H9 (cell line): ENCODE results near the gene ZC3H12C. TPM values are rescaled to one million over a fixed set of nuclear protein-coding genes. Genes with fewer than 3 reads are reported as not detected.

Source experiments
- DNase-seq: peaks from one replicate; pipeline ENCODE4 v3.0.0-alpha.2; 2017
- H2AFZ ChIP-seq: one replicate; pipeline ENCODE4 v1.6.1; 2013; ENCODE audit warnings: mild to moderate bottlenecking, low read length, control low read depth, moderate library complexity
- H2AK5ac ChIP-seq: 2 replicates; pipeline ENCODE4 v1.6.1; 2013; ENCODE audit warnings: low read length, control low read depth, mixed read lengths; ENCODE audit not compliant: insufficient read length
- H2BK120ac ChIP-seq: one replicate; pipeline ENCODE4 v1.6.1; 2013; ENCODE audit warnings: low read depth, mild to moderate bottlenecking, low read length, control low read depth, inconsistent platforms; ENCODE audit not compliant: poor library complexity, severe bottlenecking
- H2BK12ac ChIP-seq: 2 replicates; pipeline ENCODE4 v1.6.1; 2013; ENCODE audit warnings: low read length, control low read depth, mixed read lengths, low read depth; ENCODE audit not compliant: insufficient read length
- H2BK15ac ChIP-seq: 2 replicates; pipeline ENCODE4 v1.6.1; 2013; ENCODE audit warnings: low read depth, low read length, control low read depth
- H2BK20ac ChIP-seq: one replicate; pipeline ENCODE4 v1.6.1; 2013; ENCODE audit warnings: low read depth, mild to moderate bottlenecking, low read length, control low read depth, inconsistent platforms; ENCODE audit not compliant: poor library complexity, severe bottlenecking
- H2BK5ac ChIP-seq: 2 replicates; pipeline ENCODE4 v1.6.1; 2013; ENCODE audit warnings: low read length, control low read depth, mixed read lengths; ENCODE audit not compliant: insufficient read length
- H3K14ac ChIP-seq: 2 replicates; pipeline ENCODE4 v1.6.1; 2013; ENCODE audit warnings: low read length, control low read depth; ENCODE audit not compliant: insufficient read depth
- H3K18ac ChIP-seq: 2 replicates; pipeline ENCODE4 v1.6.1; 2013; ENCODE audit warnings: low read depth, mild to moderate bottlenecking, mixed read lengths, low read length, control low read depth; ENCODE audit not compliant: insufficient read length
- H3K23ac ChIP-seq: 2 replicates; pipeline ENCODE4 v1.6.1; 2013; ENCODE audit warnings: low read length, control low read depth, mixed read lengths, low read depth; ENCODE audit not compliant: insufficient read length
- H3K23me2 ChIP-seq: 2 replicates; pipeline ENCODE4 v1.6.1; 2013; ENCODE audit warnings: low read depth, mild to moderate bottlenecking, mixed read lengths, low read length, control low read depth; ENCODE audit not compliant: insufficient read length, poor library complexity, severe bottlenecking
- H3K27ac ChIP-seq: 2 replicates; pipeline ENCODE4 v1.5.1; 2013; ENCODE audit warnings: low read length, control low read depth, mixed read lengths, low read depth; ENCODE audit not compliant: insufficient read length
- H3K27me3 ChIP-seq: 2 replicates; pipeline ENCODE4 v1.6.1; 2013; ENCODE audit warnings: low read length, control low read depth, inconsistent platforms; ENCODE audit not compliant: insufficient read depth
- H3K4ac ChIP-seq: 2 replicates; pipeline ENCODE4 v1.6.1; 2013; ENCODE audit warnings: low read depth, mild to moderate bottlenecking, control low read depth, inconsistent platforms, low read length, moderate library complexity
- H3K4me1 ChIP-seq: 2 replicates; pipeline ENCODE4 v1.6.1; 2013; ENCODE audit warnings: low read length, control low read depth, inconsistent platforms; ENCODE audit not compliant: insufficient read depth
- H3K4me2 ChIP-seq: 2 replicates; pipeline ENCODE4 v1.6.1; 2013; ENCODE audit warnings: low read length, control low read depth, mixed read lengths; ENCODE audit not compliant: insufficient read length, insufficient read depth
- H3K56ac ChIP-seq: 2 replicates; pipeline ENCODE4 v1.6.1; 2013; ENCODE audit warnings: low read depth, mild to moderate bottlenecking, mixed read lengths, low read length, control low read depth; ENCODE audit not compliant: insufficient read length
- H3K79me1 ChIP-seq: 2 replicates; pipeline ENCODE4 v1.6.1; 2013; ENCODE audit warnings: low read depth, mild to moderate bottlenecking, moderate library complexity, low read length, control low read depth, inconsistent platforms; ENCODE audit not compliant: insufficient read depth, poor library complexity, severe bottlenecking
- H3K79me2 ChIP-seq: 2 replicates; pipeline ENCODE4 v1.6.1; 2013; ENCODE audit warnings: low read length, control low read depth, inconsistent platforms; ENCODE audit not compliant: insufficient read depth
- H3K9ac ChIP-seq: 2 replicates; pipeline ENCODE4 v1.6.1; 2013; ENCODE audit warnings: low read length, control low read depth, mixed read lengths; ENCODE audit not compliant: insufficient read length; ENCODE audit errors: extremely low read depth
- H3K9me3 ChIP-seq: one replicate; pipeline ENCODE4 v1.6.1; 2013; ENCODE audit warnings: low read depth, low read length, inconsistent platforms; ENCODE audit not compliant: control insufficient read depth
- H3T11ph ChIP-seq: one replicate; pipeline ENCODE4 v1.6.1; 2013; ENCODE audit warnings: mild to moderate bottlenecking, low read length, control low read depth, inconsistent platforms
- H4K20me1 ChIP-seq: one replicate; pipeline ENCODE4 v1.6.1; 2013; ENCODE audit not compliant: control insufficient read depth, insufficient read length, insufficient read depth
- H4K5ac ChIP-seq: 2 replicates; pipeline ENCODE4 v1.6.1; 2013; ENCODE audit warnings: low read depth, mild to moderate bottlenecking, mixed read lengths, low read length, control low read depth; ENCODE audit not compliant: insufficient read length
- H4K8ac ChIP-seq: replicated peaks from 2 replicates; pipeline ENCODE4 v1.6.1; 2013; ENCODE audit warnings: low read length, control low read depth, mixed read lengths, low read depth; ENCODE audit not compliant: insufficient read length
- H4K91ac ChIP-seq: 2 replicates; pipeline ENCODE4 v1.6.1; 2013; ENCODE audit warnings: low read depth, mild to moderate bottlenecking, moderate library complexity, mixed read lengths, low read length, control low read depth; ENCODE audit not compliant: insufficient read length
- H3K27ac Mint-ChIP-seq, 3 experiments: 2 replicates in 2 of 3; 3 replicates in 1 of 3; pipeline ENCODE4 v1.8.0; 2020 to 2021; ENCODE audit warnings: mixed read lengths in 3 of 3, mild to moderate bottlenecking in 1 of 3, moderate library complexity in 1 of 3
- H3K27me3 Mint-ChIP-seq: 2 replicates; pipeline ENCODE4 v1.8.0; 2021; ENCODE audit warnings: low read depth, mild to moderate bottlenecking, moderate library complexity, mixed read lengths
- H3K36me3 Mint-ChIP-seq, 3 experiments: 2 replicates in 2 of 3; 3 replicates in 1 of 3; pipeline ENCODE4 v1.8.0; 2020 to 2021; ENCODE audit warnings: low read depth in 3 of 3, mixed read lengths in 3 of 3; ENCODE audit not compliant: insufficient read depth in 1 of 3
- H3K4me1 Mint-ChIP-seq, 2 experiments: 2 replicates each; pipeline ENCODE4 v1.8.0; 2020; ENCODE audit warnings: mixed read lengths in 2 of 2
- H3K4me3 Mint-ChIP-seq, 2 experiments: 2 replicates in 1 of 2; 3 replicates in 1 of 2; pipeline ENCODE4 v1.8.0; 2020 to 2021; ENCODE audit warnings: mild to moderate bottlenecking in 2 of 2, mixed read lengths in 2 of 2, moderate library complexity in 1 of 2
- H3K9me3 Mint-ChIP-seq, 2 experiments: 2 replicates in 1 of 2; 3 replicates in 1 of 2; pipeline ENCODE4 v1.8.0; 2020; ENCODE audit warnings: mild to moderate bottlenecking in 2 of 2, mixed read lengths in 2 of 2, moderate library complexity in 1 of 2
- WGBS: extraction: QIAGEN DNeasy Blood & Tissue Kit; methylation state at CpG from one replicate; pipeline ENCODE4 v1.1.7; 2013; ENCODE audit warnings: missing lambda C conversion rate, low lambda C conversion rate, mixed read lengths; ENCODE audit not compliant: insufficient read length; ENCODE audit errors: extremely low coverage; 5-methylcytosine and 5-hydroxymethylcytosine counted together
- total RNA-seq: library from RNA; stranded (reverse); gene quantifications from 2 replicates; pipeline ENCODE4 v1.2.1, GENCODE V29; 2021
- TF ChIP-seq, protein P1 (sequence below): fragments of 200-600 bp; sonication (generic); conservative IDR thresholded peaks from 3 replicates; pipeline ENCODE4 v1.8.0; 2021; ENCODE audit warnings: antibody characterized with exemption, mild to moderate bottlenecking

ZC3H12C gene
- total RNA-seq, 1 experiment from 2014 or later, result 4.8 TPM

DNA sequence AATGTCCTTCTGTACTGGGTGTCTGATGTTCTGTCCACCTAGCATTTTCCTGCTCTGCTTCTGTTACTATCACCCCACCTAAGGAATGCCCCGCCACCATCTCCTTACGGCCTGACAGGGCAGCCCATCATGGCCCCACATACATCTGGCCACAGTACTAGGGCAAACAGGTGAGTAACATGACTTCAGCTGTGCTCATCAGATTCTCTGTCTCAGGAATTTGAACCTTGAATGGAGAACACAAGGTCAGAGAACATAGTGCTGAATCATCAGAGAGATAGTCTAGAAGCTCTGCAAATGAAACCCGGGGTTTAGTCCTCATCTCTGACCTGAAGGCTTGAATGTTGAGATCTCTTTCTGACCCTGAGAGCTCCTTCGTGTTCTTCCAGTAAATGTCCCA lies 32.4 kb downstream of the ZC3H12C start:
- Histone ChIP-seq H3K14ac (no peak overlapping the region), H2BK5ac (no peak overlapping the region), H3K56ac (no peak overlapping the region), H3K4me2 (no peak overlapping the region), H4K20me1 (no peaks in the 10 kb centered on the region), H3K4me1 (peaks cover 2% of the 10 kb centered on the region; the same call in 1 of the 2 replicates), H3K23me2 (no peaks in the 10 kb centered on the region), H2BK20ac (no peak overlapping the region), H3K27me3 (no peaks in the 10 kb centered on the region), H3K79me1 (no peaks in the 10 kb centered on the region), H2BK15ac (no peak overlapping the region), H3K4ac (no peak overlapping the region), H2AK5ac (no peak overlapping the region), H2BK12ac (no peak overlapping the region), H4K8ac (no peak overlapping the region), H4K5ac (no peak overlapping the region), H3K79me2 (no peaks in the 10 kb centered on the region), H2AFZ (no peak overlapping the region), H3T11ph (no peak overlapping the region), H4K91ac (no peak overlapping the region), H3K27ac (no peak overlapping the region), H3K9me3 (no peaks in the 10 kb centered on the region), H2BK120ac (no peak overlapping the region), H3K23ac (no peak overlapping the region), H3K9ac (no peak overlapping the region), H3K18ac (no peak overlapping the region)
- Mint-ChIP-seq H3K9me3 (no peaks in the 10 kb centered on the region), H3K36me3 (0 out of 7 replicates have a peak, but pooled peaks cover 0 to 3% (median 0%) of the 10 kb centered on the region in 3 experiments), H3K4me3 (no peak overlapping the region; a peak in 1 of 5 replicates), H3K27me3 (no peaks in the 10 kb centered on the region), H3K27ac (peak overlapping the region in 1 of 3 experiments; percentile 20; a peak in 1 of 7 replicates), H3K4me1 (peaks cover 42 to 63% of the 10 kb centered on the region in 2 experiments)
- no CpG with 5 or more reads among the region's 4 CpGs for WGBS
- no peak for DNase-seq
- TF ChIP-seq, protein P1, sequence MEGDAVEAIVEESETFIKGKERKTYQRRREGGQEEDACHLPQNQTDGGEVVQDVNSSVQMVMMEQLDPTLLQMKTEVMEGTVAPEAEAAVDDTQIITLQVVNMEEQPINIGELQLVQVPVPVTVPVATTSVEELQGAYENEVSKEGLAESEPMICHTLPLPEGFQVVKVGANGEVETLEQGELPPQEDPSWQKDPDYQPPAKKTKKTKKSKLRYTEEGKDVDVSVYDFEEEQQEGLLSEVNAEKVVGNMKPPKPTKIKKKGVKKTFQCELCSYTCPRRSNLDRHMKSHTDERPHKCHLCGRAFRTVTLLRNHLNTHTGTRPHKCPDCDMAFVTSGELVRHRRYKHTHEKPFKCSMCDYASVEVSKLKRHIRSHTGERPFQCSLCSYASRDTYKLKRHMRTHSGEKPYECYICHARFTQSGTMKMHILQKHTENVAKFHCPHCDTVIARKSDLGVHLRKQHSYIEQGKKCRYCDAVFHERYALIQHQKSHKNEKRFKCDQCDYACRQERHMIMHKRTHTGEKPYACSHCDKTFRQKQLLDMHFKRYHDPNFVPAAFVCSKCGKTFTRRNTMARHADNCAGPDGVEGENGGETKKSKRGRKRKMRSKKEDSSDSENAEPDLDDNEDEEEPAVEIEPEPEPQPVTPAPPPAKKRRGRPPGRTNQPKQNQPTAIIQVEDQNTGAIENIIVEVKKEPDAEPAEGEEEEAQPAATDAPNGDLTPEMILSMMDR, result no peak
